Stimulated activated CD8-positive, alpha-beta memory T cell treated with anti-CD3 and anti-CD28 coated beads, Interleukin-12 subunit alpha, Interleukin-12 subunit beta, amount 100 ng/mL, for 24 hours (primary cell): Measurements from ENCODE around the gene SMIM36.
"Not testable (repeated sequence)": the region's sequence is repeated elsewhere in the genome, so short reads cannot be mapped to it uniquely, and the experiment has no call there.

Experiments
- DNase-seq: peaks from one replicate; pipeline ENCODE4 v3.0.0-alpha.2; 2020; ENCODE audit errors: extremely low read depth

The SMIM36 gene

DNA sequence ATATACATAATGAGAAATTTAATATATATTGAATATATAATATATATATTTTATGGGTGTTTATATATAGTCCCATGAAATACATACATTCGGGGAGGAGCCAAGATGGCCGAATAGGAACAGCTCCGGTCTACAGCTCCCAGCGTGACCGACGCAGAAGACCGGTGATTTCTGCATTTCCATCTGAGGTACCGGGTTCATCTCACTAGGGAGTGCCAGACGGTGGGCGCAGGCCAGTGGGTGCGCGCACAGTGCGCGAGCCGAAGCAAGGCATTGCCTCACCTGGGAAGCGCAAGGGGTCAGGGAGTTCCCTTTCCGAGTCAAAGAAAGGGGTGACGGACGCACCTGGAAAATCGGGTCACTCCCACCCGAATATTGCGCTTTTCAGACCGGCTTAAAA, 9.6 kb downstream of the SMIM36 start:
- not testable (repeated sequence) for DNase-seq

DNA sequence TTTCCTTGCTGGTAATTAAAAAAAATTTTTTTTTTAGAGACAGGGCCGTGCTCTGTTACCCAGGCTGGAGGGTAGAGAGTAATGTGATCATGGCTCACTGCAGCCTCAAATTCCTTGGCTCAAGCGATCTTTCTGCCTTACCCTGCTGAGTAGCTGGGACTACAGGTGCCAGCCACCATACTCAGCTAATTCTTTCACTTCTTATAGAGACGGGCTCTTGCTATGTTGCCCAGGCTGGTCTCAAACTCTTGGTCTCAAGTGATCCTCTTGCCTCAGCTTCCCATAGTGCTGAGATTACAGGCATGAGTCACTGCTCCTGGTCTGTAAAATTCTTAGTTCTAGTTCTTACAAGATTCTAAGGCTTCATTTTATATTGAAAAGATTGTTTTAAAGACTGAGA, 11.1 kb downstream of the SMIM36 start:
- no peak for DNase-seq

DNA sequence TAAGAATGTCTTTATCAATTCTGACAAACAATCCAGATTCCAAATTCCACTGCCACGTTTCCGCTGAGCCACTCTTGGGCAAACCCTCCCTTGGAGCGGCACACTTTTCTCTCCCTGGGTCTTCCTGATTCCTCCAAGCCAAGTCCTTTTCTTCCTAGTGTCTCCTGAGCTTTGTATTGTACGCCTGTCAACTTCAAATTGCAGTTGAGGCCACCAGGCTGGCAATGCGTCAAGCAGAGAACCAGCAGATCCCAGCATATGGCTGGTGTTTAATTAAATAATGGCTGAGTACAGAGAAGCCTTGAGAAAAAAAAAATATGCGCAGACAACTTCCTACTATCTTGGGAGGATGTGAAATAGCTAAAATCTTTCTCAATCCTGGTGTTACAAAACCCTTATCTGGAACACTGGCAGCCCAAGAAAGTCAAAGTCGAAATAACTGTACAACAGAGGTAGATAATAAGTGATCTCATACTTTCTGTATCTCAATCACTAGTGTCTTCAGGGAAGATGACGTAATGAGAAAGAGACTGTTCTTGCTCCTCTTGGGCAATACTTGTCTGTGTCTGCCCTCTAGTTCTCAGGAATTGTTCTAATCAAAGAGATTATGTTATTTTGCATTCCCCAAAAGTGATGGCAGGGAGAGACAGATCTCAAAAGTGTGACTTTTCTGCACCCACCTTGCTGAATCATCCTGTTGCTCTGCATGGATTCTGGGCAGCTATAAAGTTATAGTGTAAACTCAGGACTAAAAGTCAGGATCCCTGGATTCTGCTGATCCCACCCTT, 15.0 kb downstream of the SMIM36 start:
- DNase-seq = no peak

DNA sequence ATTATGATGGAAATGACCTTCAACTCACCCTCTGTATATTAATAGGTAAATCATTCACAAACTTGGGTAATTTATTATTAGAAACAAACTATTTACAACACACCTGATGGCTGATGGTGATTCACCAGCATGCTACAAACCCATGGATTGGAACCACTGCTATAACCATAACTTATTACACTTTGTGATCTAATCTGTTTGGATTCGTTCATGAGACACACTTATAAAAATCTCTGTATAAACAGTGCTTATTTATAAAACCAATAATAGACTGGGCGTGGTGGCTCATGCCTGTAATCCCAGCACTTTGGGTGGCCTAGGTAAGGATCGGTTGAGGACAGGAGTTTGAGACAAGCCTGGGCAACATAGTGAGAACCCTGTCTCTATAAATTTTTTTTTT, 16.0 kb downstream of the SMIM36 start:
- no peak for DNase-seq

DNA sequence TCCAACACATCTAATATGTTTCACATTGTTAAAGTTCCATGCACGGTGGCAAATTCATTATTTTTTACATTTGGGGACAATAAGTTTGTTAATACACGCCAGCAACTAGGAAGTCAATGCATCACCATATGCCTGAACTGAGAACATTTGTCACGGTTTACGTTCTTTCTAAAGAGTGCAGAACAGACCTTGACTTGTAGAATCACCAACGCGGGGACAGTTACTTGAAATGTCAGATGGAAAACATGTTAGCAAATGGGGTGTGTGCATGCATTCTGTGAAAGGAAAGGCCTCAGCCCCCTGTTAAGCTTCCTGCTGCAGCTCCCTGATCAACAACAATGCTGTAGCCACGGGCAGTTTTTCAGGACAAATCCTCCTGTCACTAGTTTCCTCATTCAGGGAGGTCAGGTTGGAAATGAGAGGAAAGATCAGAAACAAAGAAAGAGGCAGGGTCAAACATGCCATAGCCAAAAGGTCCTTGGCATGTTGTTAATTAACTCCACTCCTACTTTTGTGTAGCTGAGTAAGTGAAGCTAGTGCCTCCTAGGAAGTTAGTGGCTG, 18.4 kb downstream of the SMIM36 start:
- DNase-seq = no peak

DNA sequence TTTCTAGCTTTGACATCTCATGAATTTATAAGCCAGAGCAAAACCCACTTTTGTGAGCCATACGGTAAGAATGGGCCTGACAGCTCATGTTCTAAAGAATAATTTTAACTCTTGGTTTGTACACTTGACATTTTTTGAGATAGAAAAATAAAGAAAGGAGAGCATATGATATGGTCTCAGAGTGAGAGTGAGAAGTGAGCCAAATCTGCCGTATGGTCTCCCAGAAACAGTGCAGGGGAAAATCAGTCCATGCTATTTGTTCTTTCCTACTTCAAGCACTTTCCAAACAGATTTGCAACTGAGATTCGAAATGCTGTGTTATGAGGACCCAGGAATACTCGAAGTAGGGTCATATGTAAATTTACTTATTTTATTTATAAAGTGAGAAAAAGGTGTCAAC, 20.9 kb downstream of the SMIM36 start:
- no peak for DNase-seq

DNA sequence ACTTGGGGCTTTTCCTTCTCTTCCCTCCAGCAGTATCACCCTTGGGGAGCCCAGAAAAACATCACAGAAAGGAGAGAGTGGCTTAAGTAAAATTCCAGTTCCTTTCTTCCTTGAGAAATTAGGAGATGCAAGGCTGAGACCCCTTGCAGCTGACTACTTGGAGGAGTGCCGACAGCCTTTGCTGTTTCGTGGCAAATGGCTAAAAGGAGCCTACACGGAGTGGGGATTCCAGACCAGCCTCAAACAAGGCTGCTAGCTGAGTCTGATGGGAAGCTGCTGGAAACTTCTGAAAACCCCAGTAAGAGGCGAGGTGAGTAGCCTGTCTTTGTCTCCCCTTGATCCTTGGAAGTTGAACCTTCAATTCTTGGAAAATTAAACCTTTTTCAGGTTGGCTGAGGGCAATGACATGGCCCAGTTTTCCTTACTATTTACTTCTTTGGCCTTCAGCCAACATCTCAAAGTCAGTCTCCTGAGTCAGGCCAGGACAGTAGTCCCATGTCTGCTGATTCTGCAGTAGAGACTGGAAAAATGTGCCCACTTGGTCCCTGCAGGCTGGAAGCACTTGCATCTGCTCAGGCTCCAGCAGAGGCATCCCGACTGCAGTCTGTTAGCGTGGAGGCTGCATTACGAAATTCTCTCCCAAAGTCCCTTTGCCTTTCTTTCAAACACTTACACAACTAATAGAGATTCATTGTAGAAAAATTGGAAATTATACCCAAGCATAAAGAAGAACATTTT, 23.4 kb downstream of the SMIM36 start:
- no peak for DNase-seq

DNA sequence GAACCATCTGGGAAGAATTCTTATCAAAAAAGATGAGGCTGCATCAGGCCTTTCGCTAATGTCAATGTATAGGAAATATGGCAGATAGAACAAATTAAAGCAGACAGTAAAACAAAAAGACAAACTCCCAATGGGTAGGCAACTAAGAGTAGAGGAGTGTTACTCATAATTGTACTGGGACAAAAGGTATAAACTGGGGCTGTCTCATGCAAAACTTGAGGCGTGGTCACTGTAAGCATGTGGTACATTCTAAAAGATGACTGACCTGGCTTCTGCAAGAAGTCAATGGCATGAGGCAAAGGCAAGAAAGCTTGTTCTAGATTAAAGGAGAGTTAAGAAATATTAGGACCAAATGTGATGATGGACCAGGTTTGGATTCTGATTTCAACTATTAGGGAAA, 26.7 kb downstream of the SMIM36 start:
- no peak for DNase-seq

DNA sequence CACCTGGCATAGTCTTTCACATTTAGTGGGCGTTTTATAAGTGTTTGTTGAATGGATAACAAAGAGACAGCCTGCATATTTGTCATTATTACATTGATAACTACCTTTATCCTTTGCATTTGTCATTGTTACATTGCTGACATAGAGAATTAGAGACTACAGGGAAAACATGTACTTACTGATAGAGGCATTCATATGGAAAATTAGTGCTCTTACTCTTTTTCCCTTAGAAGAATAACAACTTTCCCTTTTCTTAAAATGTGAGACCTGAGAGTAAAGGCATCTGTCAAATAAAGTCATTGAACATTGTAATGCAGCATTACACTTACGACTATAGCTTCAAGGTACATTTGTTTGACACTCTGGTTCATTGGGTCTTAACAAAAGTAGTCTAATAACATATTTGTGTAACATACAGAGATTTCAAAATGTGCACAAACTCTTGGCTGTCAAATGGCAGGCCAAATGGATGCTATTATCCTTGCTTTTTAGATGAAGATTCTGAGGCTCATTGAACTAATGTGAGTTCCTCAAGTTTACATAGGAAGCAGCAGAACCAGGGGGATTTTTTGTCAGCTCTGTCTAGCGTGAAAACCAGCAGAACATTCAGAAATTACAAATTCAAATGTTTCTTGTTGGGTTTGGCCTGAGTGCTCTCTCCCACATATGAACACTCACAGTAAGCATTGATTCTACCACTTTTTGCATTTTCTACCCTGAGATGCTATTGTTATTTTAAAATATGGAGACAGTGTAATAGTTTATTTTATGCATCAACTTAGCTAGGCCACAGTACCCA, 28.5 kb downstream of the SMIM36 start:
- no peak for DNase-seq

DNA sequence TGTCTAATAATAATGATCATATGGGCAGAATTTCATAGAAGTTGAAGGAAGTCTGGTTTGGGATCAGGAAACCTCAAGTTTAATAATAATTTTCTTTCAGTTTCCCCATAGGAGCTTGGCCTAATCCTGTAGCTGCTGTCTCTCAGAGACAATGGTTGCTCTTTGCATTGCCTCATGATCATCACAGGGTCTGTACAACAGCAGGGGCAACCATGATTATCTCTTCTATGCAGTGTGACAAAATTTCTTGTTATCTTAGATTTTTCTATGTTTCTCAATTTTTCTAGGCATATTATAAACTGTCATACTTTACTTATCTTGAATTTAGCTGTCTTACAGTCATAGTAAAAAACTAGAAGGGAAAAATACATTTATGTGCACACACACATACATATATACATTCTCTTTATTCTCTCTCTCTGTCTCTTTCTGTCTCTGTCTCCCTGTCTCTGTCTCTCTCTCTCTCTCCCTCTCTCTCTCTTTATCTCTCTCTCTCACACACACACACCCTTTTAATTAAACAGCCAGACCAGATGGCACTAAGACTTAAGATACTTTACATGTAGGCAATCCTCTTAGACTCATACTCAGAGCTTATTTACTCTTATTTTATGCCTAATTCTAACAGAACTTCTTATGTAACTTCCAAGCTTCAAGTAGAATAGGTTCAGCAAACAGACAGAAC, 30.5 kb downstream of the SMIM36 start:
- no peak for DNase-seq

DNA sequence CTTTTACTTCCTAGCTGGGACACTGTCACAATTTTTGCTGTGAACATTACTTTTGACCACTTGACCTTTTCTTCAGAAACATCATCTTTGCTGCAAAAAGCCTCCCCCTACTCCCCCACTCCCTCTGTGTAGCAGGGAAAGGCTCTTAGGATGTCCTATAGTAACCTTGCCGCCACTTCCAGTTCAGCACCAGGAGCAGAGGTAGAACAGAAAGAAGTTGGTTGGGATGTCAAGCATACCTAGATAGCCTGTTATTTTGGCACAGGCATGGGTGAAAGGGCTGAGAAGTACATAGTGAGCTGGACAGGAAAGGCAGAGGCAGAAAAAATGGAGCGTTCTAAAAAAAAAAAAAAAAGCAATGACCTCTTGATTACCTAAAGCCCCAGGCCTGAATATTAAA, 31.3 kb downstream of the SMIM36 start:
- DNase-seq = no peak

DNA sequence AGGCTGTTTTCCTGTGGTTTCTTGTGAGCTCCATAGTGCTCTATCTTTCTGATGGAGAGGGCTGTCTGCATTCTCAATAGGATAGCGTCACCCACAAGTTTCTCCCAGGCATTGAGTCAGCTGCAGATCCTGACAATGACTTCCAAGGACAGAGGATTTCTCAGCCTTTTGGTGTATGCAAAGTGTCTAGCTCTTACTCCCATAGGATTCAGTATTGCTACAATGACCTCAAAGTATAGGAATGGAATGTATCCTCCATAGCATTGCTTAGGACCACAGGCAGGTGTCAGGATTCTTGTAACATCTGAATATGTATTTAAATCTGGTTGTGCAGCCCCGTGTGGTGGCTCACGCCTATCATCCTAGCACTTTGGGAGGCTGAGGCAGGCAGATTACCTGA, 32.3 kb downstream of the SMIM36 start:
- no peak for DNase-seq

DNA sequence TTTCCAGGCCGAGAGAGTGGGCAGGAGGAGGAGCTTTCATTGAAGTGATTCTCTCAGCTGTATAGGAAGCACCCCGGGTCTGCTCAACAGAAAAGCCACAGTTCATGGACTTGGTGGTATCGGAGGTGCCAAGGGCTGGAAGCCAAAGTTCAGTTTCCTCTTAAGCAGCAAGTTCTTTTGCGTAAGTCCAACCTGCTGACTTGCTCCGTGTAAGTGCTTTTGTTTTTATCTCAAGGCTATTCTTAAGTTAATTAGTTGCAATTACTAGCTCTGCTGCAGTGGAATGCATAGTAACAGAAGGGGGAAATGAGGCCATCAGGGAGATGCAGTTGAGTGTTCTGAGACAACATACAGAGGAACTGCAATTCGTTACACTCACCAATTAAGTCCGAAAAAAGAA, 44.6 kb downstream of the SMIM36 start:
- DNase-seq = no peak

DNA sequence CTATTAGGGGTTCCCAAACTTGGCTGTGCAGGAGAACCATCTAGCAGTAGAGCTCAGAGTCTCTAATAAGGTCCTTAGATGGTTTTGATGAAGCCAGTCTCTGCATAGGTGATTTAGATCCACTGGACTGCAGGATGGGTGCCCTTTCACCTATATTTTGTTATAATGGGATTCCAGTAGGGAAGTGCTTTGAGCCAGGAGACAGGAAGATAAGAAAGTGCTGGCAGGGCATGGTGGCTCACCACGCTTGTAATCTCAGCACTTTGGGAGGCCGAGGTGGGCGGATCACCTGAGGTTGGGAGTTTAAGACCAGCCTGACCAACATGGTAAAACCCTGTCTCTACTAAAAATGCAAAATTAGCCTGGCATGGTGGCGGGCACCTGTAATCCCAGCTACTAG, 45.5 kb downstream of the SMIM36 start:
- DNase-seq = not testable (repeated sequence)

DNA sequence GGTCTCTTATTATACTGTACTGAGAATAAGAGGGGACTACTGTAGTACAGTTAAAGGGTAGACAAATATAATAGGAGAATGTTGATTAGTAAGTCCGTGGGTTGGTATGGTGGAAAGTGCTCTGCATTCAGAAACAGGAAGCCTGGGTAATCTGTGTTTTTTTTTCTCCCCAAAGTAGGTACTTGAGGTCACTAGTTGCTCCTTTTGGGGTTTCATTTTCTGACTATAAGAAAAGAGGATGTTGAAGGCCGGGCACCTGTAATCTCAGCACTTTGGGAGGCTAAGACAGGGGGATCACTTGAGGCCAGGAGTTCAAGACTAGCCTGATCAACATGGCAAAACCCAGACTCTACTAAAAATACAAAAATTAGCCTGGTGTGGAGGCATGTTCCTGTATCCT, 47.7 kb downstream of the SMIM36 start:
- DNase-seq = no peak

DNA sequence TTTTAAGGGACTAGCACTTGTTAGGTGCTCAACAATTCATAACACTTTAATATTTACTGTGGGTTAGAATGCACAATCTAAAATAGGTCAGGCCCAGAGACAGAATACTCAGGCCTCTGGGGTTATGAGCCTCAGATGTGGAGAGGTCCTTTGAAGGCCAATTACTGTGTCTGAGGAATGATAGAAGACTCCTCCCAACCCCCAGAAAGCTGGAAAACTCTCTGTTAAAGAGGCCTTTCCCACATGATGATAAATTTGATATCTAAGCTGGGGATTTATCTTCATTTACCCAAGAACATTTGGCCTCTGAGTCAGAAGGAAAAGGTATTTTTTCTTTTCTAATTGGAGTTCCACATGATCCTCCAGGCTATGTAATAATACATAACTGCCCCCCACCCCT, 48.5 kb downstream of the SMIM36 start:
- DNase-seq = no peak

DNA sequence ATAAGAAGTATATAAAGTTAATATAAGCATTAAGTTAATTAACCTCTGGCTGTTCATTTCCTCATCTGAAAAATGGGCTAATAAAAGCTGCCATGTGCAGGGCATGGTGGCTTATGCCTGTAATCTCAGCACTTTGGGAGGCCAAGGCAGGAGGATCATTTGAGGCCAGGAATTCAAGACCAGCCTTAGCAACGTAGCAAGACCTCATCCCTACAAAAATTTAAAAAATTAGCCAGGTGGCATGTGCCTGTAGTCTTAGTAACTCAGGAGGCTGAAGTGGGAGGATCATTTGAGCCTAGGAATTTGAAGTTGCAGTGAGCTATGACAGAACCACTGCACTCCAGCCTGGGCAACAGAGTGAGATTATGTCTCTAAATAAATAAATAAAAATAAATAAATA, 49.0 kb downstream of the SMIM36 start:
- DNase-seq = no peak

DNA sequence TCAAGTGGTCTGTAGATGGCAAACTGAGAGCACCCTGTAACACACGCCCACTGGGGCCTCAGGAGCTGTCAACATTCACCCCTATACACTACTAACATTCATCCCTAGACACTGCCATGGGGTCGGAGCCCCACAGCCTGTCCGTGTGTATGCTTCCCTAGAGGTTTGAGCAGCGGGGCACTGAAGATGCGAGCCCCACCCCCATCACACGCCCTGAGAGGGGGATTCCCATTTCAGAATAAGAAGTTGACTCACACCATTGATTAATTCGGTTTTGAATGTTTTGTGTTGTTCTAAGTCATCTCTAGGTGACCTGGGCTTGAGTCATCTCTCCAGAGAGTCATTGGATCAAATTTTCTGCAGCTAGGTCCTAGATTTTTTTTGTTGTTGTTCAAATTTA, 52.3 kb downstream of the SMIM36 start:
- peak; percentile 14 for DNase-seq

DNA sequence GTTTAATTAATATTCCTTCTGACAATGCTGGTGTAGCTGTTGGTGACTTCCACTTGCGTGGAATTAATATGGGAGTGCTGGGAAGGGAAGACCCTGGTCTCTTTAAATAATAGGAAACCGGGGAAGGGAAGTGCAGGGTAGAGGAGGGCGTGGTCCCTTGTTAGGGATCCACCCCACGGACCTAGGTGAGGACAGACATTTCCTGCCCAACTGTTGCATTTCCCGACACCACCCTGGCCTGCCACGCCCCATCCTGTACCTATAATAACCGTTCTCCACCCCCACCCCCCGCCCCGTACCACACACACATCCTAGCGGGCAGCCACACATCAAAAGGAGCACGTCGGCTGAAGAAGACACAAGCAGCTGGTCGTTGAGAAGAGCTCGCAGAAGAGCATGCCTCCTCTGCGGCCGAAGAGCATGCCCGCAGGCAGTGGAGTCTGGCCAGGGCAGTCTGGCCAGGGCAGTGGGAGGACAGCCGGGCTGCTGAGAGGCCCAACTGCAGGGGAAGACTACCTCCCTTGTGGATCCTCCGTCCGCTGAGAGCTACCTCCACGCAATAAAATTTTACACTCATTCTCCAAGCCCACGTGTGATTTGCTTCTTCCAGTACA, 52.9 kb downstream of the SMIM36 start:
- no peak for DNase-seq

DNA sequence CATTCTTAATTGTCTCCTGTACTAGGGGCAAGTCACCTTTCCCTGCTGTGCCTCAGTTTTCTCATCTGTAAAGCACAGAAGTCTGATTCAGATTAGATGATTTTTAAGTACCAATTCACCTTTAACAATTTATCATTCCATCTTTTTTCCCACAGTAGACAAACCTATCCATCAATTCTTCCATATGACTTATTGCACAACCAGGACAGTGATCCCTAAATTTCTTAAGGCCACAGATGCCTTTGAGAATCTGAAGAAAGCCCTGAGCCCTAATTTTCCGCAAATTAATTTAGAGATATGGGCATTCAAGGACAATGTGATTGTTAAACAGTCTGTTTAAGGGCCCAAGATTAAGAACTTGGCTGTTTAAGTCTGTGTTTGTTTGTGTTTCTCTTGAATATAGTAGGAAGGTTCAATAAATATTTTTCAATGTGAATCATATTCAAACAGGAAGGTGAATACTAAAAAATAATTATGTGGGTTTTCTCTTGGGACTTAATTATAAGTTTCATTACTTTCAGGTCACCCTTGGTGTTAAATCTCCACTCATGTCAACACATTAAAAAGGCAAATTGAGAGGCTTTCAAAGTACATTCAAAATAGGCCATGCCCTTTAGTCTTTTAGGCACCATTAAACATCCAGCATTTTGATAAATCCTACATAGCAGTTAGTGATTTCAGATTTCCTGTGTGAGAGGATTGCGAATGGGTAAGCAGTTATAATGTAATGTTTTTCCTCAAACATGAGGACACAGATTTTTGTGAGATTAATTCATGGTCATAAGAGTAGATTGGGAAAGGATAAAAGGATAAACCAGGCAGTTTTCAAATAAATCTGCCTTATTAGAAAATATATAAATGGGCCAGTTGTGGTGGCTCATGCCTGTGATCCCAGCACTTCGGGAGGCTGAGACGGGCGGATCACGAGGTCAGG, 54.7 kb downstream of the SMIM36 start:
- DNase-seq = no peak
